OCI-LY1 (cell line): ENCODE data around the gene ZFPL1.

Experiments used
- H2AFZ ChIP-seq: fragments of 200-600 bp; sonication (generic), shearing (Covaris generic); 2 replicates; pipeline ENCODE4 v1.6.0; 2014; ENCODE audit warnings: antibody characterized with exemption, mild to moderate bottlenecking, low read length
- H3F3A ChIP-seq: fragments of 200-600 bp; sonication (generic), shearing (Covaris generic); 2 replicates; pipeline ENCODE4 v1.6.0; 2014; ENCODE audit warnings: mild to moderate bottlenecking, antibody characterized with exemption, low read length, moderate library complexity; ENCODE audit not compliant: insufficient read depth
- H3K27ac ChIP-seq: fragments of 200-600 bp; sonication (generic); 2 replicates; pipeline ENCODE4 v1.5.1; 2014; ENCODE audit warnings: low read length, mixed run types, mild to moderate bottlenecking, low read depth; ENCODE audit not compliant: poor library complexity, severe bottlenecking
- H3K27me3 ChIP-seq: fragments of 200-600 bp; sonication (generic); 2 replicates; pipeline ENCODE4 v1.6.0; 2014; ENCODE audit warnings: antibody characterized with exemption, mild to moderate bottlenecking, low read length, moderate library complexity; ENCODE audit not compliant: insufficient read depth
- H3K36me3 ChIP-seq: fragments of 200-600 bp; sonication (generic); 2 replicates; pipeline ENCODE4 v1.6.1; 2014; ENCODE audit warnings: mild to moderate bottlenecking, antibody characterized with exemption, low read length, moderate library complexity, mixed read lengths; ENCODE audit not compliant: insufficient read depth
- H3K4me1 ChIP-seq: fragments of 200-600 bp; sonication (generic); 2 replicates; pipeline ENCODE4 v1.5.1; 2014; ENCODE audit warnings: mild to moderate bottlenecking, low read length, moderate library complexity; ENCODE audit not compliant: insufficient read depth, severe bottlenecking
- H3K4me2 ChIP-seq: fragments of 200-600 bp; sonication (generic), shearing (Covaris generic); 2 replicates; pipeline ENCODE4 v1.6.1; 2014; ENCODE audit warnings: low read length
- H3K4me3 ChIP-seq: fragments of 200-600 bp; sonication (generic); 2 replicates; pipeline ENCODE4 v1.5.1; 2014; ENCODE audit warnings: low read length, low read depth, mild to moderate bottlenecking, mixed read lengths; ENCODE audit not compliant: poor library complexity, severe bottlenecking
- H3K79me2 ChIP-seq: fragments of 200-600 bp; shearing (Covaris generic); 2 replicates; pipeline ENCODE4 v1.6.1; 2016; ENCODE audit warnings: mixed run types, low read length, mixed read lengths; ENCODE audit not compliant: insufficient read depth
- H3K9ac ChIP-seq: fragments of 200-600 bp; sonication (generic), shearing (Covaris generic); 2 replicates; pipeline ENCODE4 v1.6.1; 2014; ENCODE audit warnings: mild to moderate bottlenecking, low read length, mixed read lengths
- H3K9me2 ChIP-seq: fragments of 200-600 bp; sonication (generic), shearing (Covaris generic); 2 replicates; pipeline ENCODE4 v1.6.1; 2014; ENCODE audit warnings: low read depth, mild to moderate bottlenecking, low read length, mixed read lengths
- H3K9me3 ChIP-seq: fragments of 200-600 bp; shearing (Covaris generic); 2 replicates; pipeline ENCODE4 v1.6.1; 2014; ENCODE audit warnings: low read length, mixed read lengths
- H4K20me1 ChIP-seq: fragments of 200-600 bp; sonication (generic), shearing (Covaris generic); 2 replicates; pipeline ENCODE4 v1.6.0; 2016; ENCODE audit warnings: mild to moderate bottlenecking, low read length; ENCODE audit not compliant: insufficient read depth
- EZH2 ChIP-seq: fragments of 200-600 bp; sonication (generic), shearing (Covaris generic); IDR thresholded peaks from 2 replicates; pipeline ENCODE4 v1.8.0; 2017; ENCODE audit warnings: borderline replicate concordance, mixed run types, mild to moderate bottlenecking, antibody characterized with exemption, low read length, moderate library complexity, mixed read lengths
- TF ChIP-seq, protein P1 (sequence below): fragments of 200-600 bp; sonication (generic), shearing (Covaris generic); IDR thresholded peaks from 2 replicates; pipeline ENCODE4 v1.5.1; 2017; ENCODE audit warnings: mild to moderate bottlenecking, antibody characterized with exemption, low read length, moderate library complexity, mixed read lengths

Gene ZFPL1

DNA sequence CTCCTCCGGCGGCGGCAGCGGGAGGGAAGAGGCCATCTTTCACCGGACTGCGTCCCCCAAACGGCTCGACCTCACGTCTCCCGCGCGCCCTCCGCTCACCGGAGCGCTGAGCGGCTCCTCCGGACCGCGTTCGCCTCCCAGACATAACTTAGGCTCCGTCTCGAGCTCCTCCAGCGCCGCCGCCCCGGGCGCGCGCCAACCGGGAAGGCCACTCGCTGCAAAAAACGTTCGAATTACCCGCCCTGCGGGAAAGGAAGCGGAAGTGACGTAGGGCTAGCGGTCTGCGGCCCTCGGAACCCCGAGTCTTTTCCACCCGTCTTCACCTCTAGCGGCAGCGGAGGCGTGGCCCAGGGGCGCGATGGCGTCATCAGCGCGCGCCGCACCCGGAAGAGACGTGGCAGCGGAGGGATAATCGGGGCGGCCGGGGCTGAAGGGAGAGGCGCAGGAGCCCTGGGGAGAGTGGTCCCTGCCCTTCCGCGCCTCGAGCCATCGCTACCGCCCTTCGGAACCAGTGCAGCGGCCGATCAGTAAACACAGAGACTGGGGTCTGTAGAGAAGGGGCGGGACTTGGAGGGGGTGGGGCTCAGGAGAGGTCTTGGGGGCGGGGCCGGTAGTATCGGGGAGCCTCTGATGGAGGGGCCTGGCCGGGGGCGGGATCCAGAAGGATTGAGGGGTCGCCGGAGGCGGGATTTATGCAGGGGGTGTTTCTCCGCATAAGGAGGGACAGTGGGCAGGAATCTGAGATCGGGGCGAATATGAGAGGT, at the start of gene ZFPL1, which contains the start of gene CDCA5:
Gene ZFPL1, plus strand, starts transcription at position 389 of the 764 bp plus-strand sequence. CDS start 477 bp downstream, outside the sequence.
Gene CDCA5, minus strand, starts transcription at position 207 of the 764 bp plus-strand sequence. Its CDS starts 62 bp downstream, at position 145.
- Histone ChIP-seq H3K27me3 (no peaks in the 10 kb centered on the region), H3K4me2 (peak within 1 kb of the TSS; percentile 98), H3K4me1 (peaks cover 42% of the 10 kb centered on the region), H3K9me2 (no peaks in the 10 kb centered on the region), H3K27ac (peak within 1 kb of the TSS; percentile 62), H4K20me1 (no peaks in the 10 kb centered on the region), H3K9ac (peak within 1 kb of the TSS; percentile 98), H3K4me3 (peak within 1 kb of the TSS; percentile 97), H3K79me2 (peaks cover 18% of the 10 kb centered on the region), H2AFZ (no peak within 1 kb of the TSS), H3F3A (no peaks in the 10 kb centered on the region), H3K9me3 (no peaks in the 10 kb centered on the region), H3K36me3 (peaks cover 68% of the 10 kb centered on the region)
- TF ChIP-seq EZH2 = no peak
- TF ChIP-seq, protein P1, sequence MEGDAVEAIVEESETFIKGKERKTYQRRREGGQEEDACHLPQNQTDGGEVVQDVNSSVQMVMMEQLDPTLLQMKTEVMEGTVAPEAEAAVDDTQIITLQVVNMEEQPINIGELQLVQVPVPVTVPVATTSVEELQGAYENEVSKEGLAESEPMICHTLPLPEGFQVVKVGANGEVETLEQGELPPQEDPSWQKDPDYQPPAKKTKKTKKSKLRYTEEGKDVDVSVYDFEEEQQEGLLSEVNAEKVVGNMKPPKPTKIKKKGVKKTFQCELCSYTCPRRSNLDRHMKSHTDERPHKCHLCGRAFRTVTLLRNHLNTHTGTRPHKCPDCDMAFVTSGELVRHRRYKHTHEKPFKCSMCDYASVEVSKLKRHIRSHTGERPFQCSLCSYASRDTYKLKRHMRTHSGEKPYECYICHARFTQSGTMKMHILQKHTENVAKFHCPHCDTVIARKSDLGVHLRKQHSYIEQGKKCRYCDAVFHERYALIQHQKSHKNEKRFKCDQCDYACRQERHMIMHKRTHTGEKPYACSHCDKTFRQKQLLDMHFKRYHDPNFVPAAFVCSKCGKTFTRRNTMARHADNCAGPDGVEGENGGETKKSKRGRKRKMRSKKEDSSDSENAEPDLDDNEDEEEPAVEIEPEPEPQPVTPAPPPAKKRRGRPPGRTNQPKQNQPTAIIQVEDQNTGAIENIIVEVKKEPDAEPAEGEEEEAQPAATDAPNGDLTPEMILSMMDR = no peak

DNA sequence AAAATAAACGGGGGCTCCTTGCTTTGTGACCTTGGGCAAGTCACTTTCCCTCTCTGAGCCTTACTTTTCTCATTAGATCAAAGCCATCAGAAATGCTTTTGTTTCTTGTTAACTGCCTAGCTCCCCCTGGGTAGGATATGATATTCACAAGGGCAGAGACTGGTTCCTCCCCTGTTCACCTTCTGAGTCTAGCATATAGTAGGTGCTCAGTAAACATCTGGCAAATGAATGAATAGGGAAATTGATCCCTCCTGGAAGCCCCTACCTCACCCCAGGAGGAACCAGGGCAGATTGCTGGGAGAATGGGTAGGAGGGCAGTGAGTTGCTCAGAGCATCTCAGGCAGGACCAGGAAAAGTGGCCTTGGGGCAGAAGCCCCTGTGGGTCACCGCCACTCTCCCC, 49.6 kb upstream of the ZFPL1 start:
- H3K4me2 ChIP-seq = no peak overlapping the region
- H3K4me1 ChIP-seq = peaks cover 5% of the 10 kb centered on the region
- H3K9me2 ChIP-seq = no peaks in the 10 kb centered on the region
- H3K4me3 ChIP-seq = no peak overlapping the region
- no peaks in the 10 kb centered on the region for H3K9me3 ChIP-seq
- TF ChIP-seq, protein P1 = no peak
- TF ChIP-seq EZH2 = no peak
- H4K20me1 ChIP-seq = no peaks in the 10 kb centered on the region
- no peaks in the 10 kb centered on the region for H3K27me3 ChIP-seq
- peaks cover 6% of the 10 kb centered on the region; the same call in 1 of the 2 replicates for H3K36me3 ChIP-seq
- no peaks in the 10 kb centered on the region for H3F3A ChIP-seq
- no peak overlapping the region for H3K27ac ChIP-seq
- no peak overlapping the region for H3K9ac ChIP-seq
- H2AFZ ChIP-seq = no peak overlapping the region
- H3K79me2 ChIP-seq = no peaks in the 10 kb centered on the region

DNA sequence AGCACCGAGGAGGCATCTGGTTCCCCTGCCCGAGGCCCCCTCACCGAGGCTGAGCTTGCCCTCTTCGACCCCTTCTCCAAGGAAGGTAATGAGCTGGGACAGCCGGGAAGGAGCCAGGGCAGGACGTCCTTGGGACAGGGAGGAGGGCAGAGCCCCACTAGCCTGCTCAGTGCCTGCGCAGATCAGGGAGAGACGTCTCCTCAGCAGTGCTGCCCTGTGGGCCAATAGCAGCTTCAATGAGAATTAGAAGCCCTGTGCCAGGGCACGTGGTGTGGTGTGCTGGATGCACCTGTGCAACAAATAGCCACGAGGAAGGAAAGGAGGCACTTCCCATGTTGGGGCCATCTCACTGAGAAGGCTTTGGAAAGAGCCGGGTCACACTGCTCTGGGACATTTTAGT, 48.4 kb upstream of the ZFPL1 start:
- H3K79me2 ChIP-seq = no peaks in the 10 kb centered on the region
- H4K20me1 ChIP-seq = no peaks in the 10 kb centered on the region
- H3K27ac ChIP-seq = no peak overlapping the region
- TF ChIP-seq, protein P1 = no peak
- TF ChIP-seq EZH2 = no peak
- H3K27me3 ChIP-seq = no peaks in the 10 kb centered on the region
- H3K4me2 ChIP-seq = no peak overlapping the region
- peaks cover 6% of the 10 kb centered on the region; the same call in 1 of the 2 replicates for H3K36me3 ChIP-seq
- no peak overlapping the region for H2AFZ ChIP-seq
- H3K9me3 ChIP-seq = no peaks in the 10 kb centered on the region
- H3K4me1 ChIP-seq = peaks cover 12% of the 10 kb centered on the region
- H3K4me3 ChIP-seq = no peak overlapping the region
- no peak overlapping the region for H3K9ac ChIP-seq
- no peaks in the 10 kb centered on the region for H3K9me2 ChIP-seq
- no peaks in the 10 kb centered on the region for H3F3A ChIP-seq
